GM12878 (cell line): ENCODE measurements around the gene MYH10. TPM values are rescaled to one million over a fixed set of nuclear protein-coding genes. Genes with fewer than 3 reads are reported as not detected.

Source experiments
- BHLHE40 ChIP-seq, 2 experiments: fragments of 450-650 bp in 1 of 2; IDR thresholded peaks; 2 replicates each; pipeline ENCODE4 v1.6.1; 2011 to 2017; ENCODE audit warnings: low read depth in 2 of 2, borderline replicate concordance in 1 of 2, improper control_type of control experiment in 1 of 2, low read length in 1 of 2, mild to moderate bottlenecking in 1 of 2
- CEBPB ChIP-seq, 2 experiments: fragments of 150-350 bp in 1 of 2; IDR thresholded peaks; 2 replicates each; pipeline ENCODE4 v1.6.1; 2012 to 2014; ENCODE audit warnings: low read depth in 2 of 2, low read length in 2 of 2, borderline replicate concordance in 1 of 2, inconsistent platforms in 1 of 2
- E4F1 ChIP-seq: fragments of 450-650 bp; IDR thresholded peaks from 2 replicates; pipeline ENCODE4 v1.6.1; 2018; ENCODE audit warnings: borderline replicate concordance, mild to moderate bottlenecking; ENCODE audit not compliant: partially characterized antibody
- MYC ChIP-seq: IDR thresholded peaks from 2 replicates; pipeline ENCODE4 v1.6.1; 2011; ENCODE audit warnings: mild to moderate bottlenecking, low read length, moderate library complexity, inconsistent platforms; ENCODE audit not compliant: insufficient read depth, insufficient replicate concordance, insufficient read length, severe bottlenecking
- PRDM15 ChIP-seq: fragments of 450-650 bp; formaldehyde crosslinking; IDR thresholded peaks from 2 replicates; pipeline ENCODE4 v1.4.0; 2020; ENCODE audit warnings: mild to moderate bottlenecking, moderate library complexity
- SP1 ChIP-seq: IDR thresholded peaks from one replicate; pipeline ENCODE4 v1.6.1; 2011; ENCODE audit warnings: low read depth, low read length
- USF1 ChIP-seq: IDR thresholded peaks from 2 replicates; pipeline ENCODE4 v1.6.1; 2011; ENCODE audit warnings: borderline replicate concordance, low read depth, mild to moderate bottlenecking, moderate library complexity, mixed read lengths, low read length; ENCODE audit not compliant: insufficient read depth; ENCODE audit errors: extremely low read length
- YY1 ChIP-seq: IDR thresholded peaks from 2 replicates; pipeline ENCODE4 v1.6.1; 2011; ENCODE audit warnings: low read depth, mild to moderate bottlenecking, low read length
- ZNF274 ChIP-seq: IDR thresholded peaks from one replicate; pipeline ENCODE4 v1.8.0; 2011; ENCODE audit not compliant: insufficient read length, insufficient read depth
- ZSCAN29 ChIP-seq: fragments of 450-650 bp; IDR thresholded peaks from 2 replicates; pipeline ENCODE4 v1.6.1; 2017; ENCODE audit warnings: mild to moderate bottlenecking, moderate library complexity
- polyA plus RNA-seq, 11 experiments: library from polyadenylated mRNA; depleted of rRNA in 4 of 11; unstranded in 6 of 11; stranded (reverse) in 5 of 11; fragments of >200 nt; fragmentation: Nextera tagmentation in 4 of 11; fragmentation: Illumina TruSeq in 1 of 11; extraction: Ambion mirVana in 4 of 11; extraction: Trizol in 1 of 11; gene quantifications; 1 replicate in 1 of 11; 2 replicates in 10 of 11; pipeline versions ENCODE4 v1.2.1 to v1.2.3, GENCODE V29; 2011 to 2016; ENCODE audit warnings: inconsistent platforms in 2 of 11, missing spikeins in 2 of 11, low read depth in 1 of 11
- total RNA-seq, 4 experiments: library from RNA; depleted of rRNA in 3 of 4; stranded (reverse); fragments of >200 nt in 3 of 4; fragmentation: Illumina TruSeq in 1 of 4; extraction: Trizol in 1 of 4; gene quantifications; 2 replicates each; pipeline versions ENCODE4 v1.2.1 to v1.2.3, GENCODE V29; 2013 to 2021
- TF ChIP-seq, protein P1 (sequence below): fragments of 450-650 bp; IDR thresholded peaks from 2 replicates; pipeline ENCODE4 v1.6.1; 2014; ENCODE audit warnings: mild to moderate bottlenecking

Gene MYH10
- total and polyA plus RNA-seq, 10 of the 15 experiments (the other 5 are each of a cell fraction or from before 2014, with no cell fraction given), result 0.33 to 7.1 (median 1.0) TPM

GRCh38 chr17:8502126-8502525 lies 128.4 kb downstream of the MYH10 start (continued):
- no peak for TF ChIP-seq USF1
- no peak for TF ChIP-seq YY1
- no peak for TF ChIP-seq CEBPB (IDR thresholded peaks at IDR 0.05; ENCODE audit: borderline replicate concordance in 1 of 2, low read depth in 2 of 2, low read length in 2 of 2)
- TF ChIP-seq E4F1, result no peak
- no peak for TF ChIP-seq MYC
- no peak for TF ChIP-seq SP1
- TF ChIP-seq, protein P1, sequence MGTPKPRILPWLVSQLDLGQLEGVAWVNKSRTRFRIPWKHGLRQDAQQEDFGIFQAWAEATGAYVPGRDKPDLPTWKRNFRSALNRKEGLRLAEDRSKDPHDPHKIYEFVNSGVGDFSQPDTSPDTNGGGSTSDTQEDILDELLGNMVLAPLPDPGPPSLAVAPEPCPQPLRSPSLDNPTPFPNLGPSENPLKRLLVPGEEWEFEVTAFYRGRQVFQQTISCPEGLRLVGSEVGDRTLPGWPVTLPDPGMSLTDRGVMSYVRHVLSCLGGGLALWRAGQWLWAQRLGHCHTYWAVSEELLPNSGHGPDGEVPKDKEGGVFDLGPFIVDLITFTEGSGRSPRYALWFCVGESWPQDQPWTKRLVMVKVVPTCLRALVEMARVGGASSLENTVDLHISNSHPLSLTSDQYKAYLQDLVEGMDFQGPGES, result no peak
- no peak for TF ChIP-seq ZNF274
- TF ChIP-seq PRDM15 (CRISPR knock-in tag), result no peak
- no peak for TF ChIP-seq ZSCAN29
- no peak for TF ChIP-seq BHLHE40 (IDR thresholded peaks at IDR 0.05; ENCODE audit: borderline replicate concordance in 1 of 2, low read depth in 2 of 2, low read length in 1 of 2)
- TF ChIP-seq, all 136 proteins: peak for 0
